H9 (cell line): ENCODE data around the gene CFAP61. TPM values are rescaled to one million over a fixed set of nuclear protein-coding genes. Genes with fewer than 3 reads are reported as not detected.

ENCODE experiments used
- DNase-seq: peaks from one replicate; pipeline ENCODE4 v3.0.0-alpha.2; 2017
- H2AFZ ChIP-seq: one replicate; pipeline ENCODE4 v1.6.1; 2013; ENCODE audit warnings: mild to moderate bottlenecking, low read length, control low read depth, moderate library complexity
- H2AK5ac ChIP-seq: 2 replicates; pipeline ENCODE4 v1.6.1; 2013; ENCODE audit warnings: low read length, control low read depth, mixed read lengths; ENCODE audit not compliant: insufficient read length
- H2BK120ac ChIP-seq: one replicate; pipeline ENCODE4 v1.6.1; 2013; ENCODE audit warnings: low read depth, mild to moderate bottlenecking, low read length, control low read depth, inconsistent platforms; ENCODE audit not compliant: poor library complexity, severe bottlenecking
- H2BK12ac ChIP-seq: 2 replicates; pipeline ENCODE4 v1.6.1; 2013; ENCODE audit warnings: low read length, control low read depth, mixed read lengths, low read depth; ENCODE audit not compliant: insufficient read length
- H2BK15ac ChIP-seq: 2 replicates; pipeline ENCODE4 v1.6.1; 2013; ENCODE audit warnings: low read depth, low read length, control low read depth
- H2BK20ac ChIP-seq: one replicate; pipeline ENCODE4 v1.6.1; 2013; ENCODE audit warnings: low read depth, mild to moderate bottlenecking, low read length, control low read depth, inconsistent platforms; ENCODE audit not compliant: poor library complexity, severe bottlenecking
- H2BK5ac ChIP-seq: 2 replicates; pipeline ENCODE4 v1.6.1; 2013; ENCODE audit warnings: low read length, control low read depth, mixed read lengths; ENCODE audit not compliant: insufficient read length
- H3K14ac ChIP-seq: 2 replicates; pipeline ENCODE4 v1.6.1; 2013; ENCODE audit warnings: low read length, control low read depth; ENCODE audit not compliant: insufficient read depth
- H3K18ac ChIP-seq: 2 replicates; pipeline ENCODE4 v1.6.1; 2013; ENCODE audit warnings: low read depth, mild to moderate bottlenecking, mixed read lengths, low read length, control low read depth; ENCODE audit not compliant: insufficient read length
- H3K23ac ChIP-seq: 2 replicates; pipeline ENCODE4 v1.6.1; 2013; ENCODE audit warnings: low read length, control low read depth, mixed read lengths, low read depth; ENCODE audit not compliant: insufficient read length
- H3K23me2 ChIP-seq: 2 replicates; pipeline ENCODE4 v1.6.1; 2013; ENCODE audit warnings: low read depth, mild to moderate bottlenecking, mixed read lengths, low read length, control low read depth; ENCODE audit not compliant: insufficient read length, poor library complexity, severe bottlenecking
- H3K27ac ChIP-seq: 2 replicates; pipeline ENCODE4 v1.5.1; 2013; ENCODE audit warnings: low read length, control low read depth, mixed read lengths, low read depth; ENCODE audit not compliant: insufficient read length
- H3K27me3 ChIP-seq: 2 replicates; pipeline ENCODE4 v1.6.1; 2013; ENCODE audit warnings: low read length, control low read depth, inconsistent platforms; ENCODE audit not compliant: insufficient read depth
- H3K4ac ChIP-seq: 2 replicates; pipeline ENCODE4 v1.6.1; 2013; ENCODE audit warnings: low read depth, mild to moderate bottlenecking, control low read depth, inconsistent platforms, low read length, moderate library complexity
- H3K4me1 ChIP-seq: 2 replicates; pipeline ENCODE4 v1.6.1; 2013; ENCODE audit warnings: low read length, control low read depth, inconsistent platforms; ENCODE audit not compliant: insufficient read depth
- H3K4me2 ChIP-seq: 2 replicates; pipeline ENCODE4 v1.6.1; 2013; ENCODE audit warnings: low read length, control low read depth, mixed read lengths; ENCODE audit not compliant: insufficient read length, insufficient read depth
- H3K56ac ChIP-seq: 2 replicates; pipeline ENCODE4 v1.6.1; 2013; ENCODE audit warnings: low read depth, mild to moderate bottlenecking, mixed read lengths, low read length, control low read depth; ENCODE audit not compliant: insufficient read length
- H3K79me1 ChIP-seq: 2 replicates; pipeline ENCODE4 v1.6.1; 2013; ENCODE audit warnings: low read depth, mild to moderate bottlenecking, moderate library complexity, low read length, control low read depth, inconsistent platforms; ENCODE audit not compliant: insufficient read depth, poor library complexity, severe bottlenecking
- H3K79me2 ChIP-seq: 2 replicates; pipeline ENCODE4 v1.6.1; 2013; ENCODE audit warnings: low read length, control low read depth, inconsistent platforms; ENCODE audit not compliant: insufficient read depth
- H3K9ac ChIP-seq: 2 replicates; pipeline ENCODE4 v1.6.1; 2013; ENCODE audit warnings: low read length, control low read depth, mixed read lengths; ENCODE audit not compliant: insufficient read length; ENCODE audit errors: extremely low read depth
- H3K9me3 ChIP-seq: one replicate; pipeline ENCODE4 v1.6.1; 2013; ENCODE audit warnings: low read depth, low read length, inconsistent platforms; ENCODE audit not compliant: control insufficient read depth
- H3T11ph ChIP-seq: one replicate; pipeline ENCODE4 v1.6.1; 2013; ENCODE audit warnings: mild to moderate bottlenecking, low read length, control low read depth, inconsistent platforms
- H4K20me1 ChIP-seq: one replicate; pipeline ENCODE4 v1.6.1; 2013; ENCODE audit not compliant: control insufficient read depth, insufficient read length, insufficient read depth
- H4K5ac ChIP-seq: 2 replicates; pipeline ENCODE4 v1.6.1; 2013; ENCODE audit warnings: low read depth, mild to moderate bottlenecking, mixed read lengths, low read length, control low read depth; ENCODE audit not compliant: insufficient read length
- H4K8ac ChIP-seq: replicated peaks from 2 replicates; pipeline ENCODE4 v1.6.1; 2013; ENCODE audit warnings: low read length, control low read depth, mixed read lengths, low read depth; ENCODE audit not compliant: insufficient read length
- H4K91ac ChIP-seq: 2 replicates; pipeline ENCODE4 v1.6.1; 2013; ENCODE audit warnings: low read depth, mild to moderate bottlenecking, moderate library complexity, mixed read lengths, low read length, control low read depth; ENCODE audit not compliant: insufficient read length
- H3K27ac Mint-ChIP-seq, 3 experiments: 2 replicates in 2 of 3; 3 replicates in 1 of 3; pipeline ENCODE4 v1.8.0; 2020 to 2021; ENCODE audit warnings: mixed read lengths in 3 of 3, mild to moderate bottlenecking in 1 of 3, moderate library complexity in 1 of 3
- H3K27me3 Mint-ChIP-seq: 2 replicates; pipeline ENCODE4 v1.8.0; 2021; ENCODE audit warnings: low read depth, mild to moderate bottlenecking, moderate library complexity, mixed read lengths
- H3K36me3 Mint-ChIP-seq, 3 experiments: 2 replicates in 2 of 3; 3 replicates in 1 of 3; pipeline ENCODE4 v1.8.0; 2020 to 2021; ENCODE audit warnings: low read depth in 3 of 3, mixed read lengths in 3 of 3; ENCODE audit not compliant: insufficient read depth in 1 of 3
- H3K4me1 Mint-ChIP-seq, 2 experiments: 2 replicates each; pipeline ENCODE4 v1.8.0; 2020; ENCODE audit warnings: mixed read lengths in 2 of 2
- H3K4me3 Mint-ChIP-seq, 2 experiments: 2 replicates in 1 of 2; 3 replicates in 1 of 2; pipeline ENCODE4 v1.8.0; 2020 to 2021; ENCODE audit warnings: mild to moderate bottlenecking in 2 of 2, mixed read lengths in 2 of 2, moderate library complexity in 1 of 2
- H3K9me3 Mint-ChIP-seq, 2 experiments: 2 replicates in 1 of 2; 3 replicates in 1 of 2; pipeline ENCODE4 v1.8.0; 2020; ENCODE audit warnings: mild to moderate bottlenecking in 2 of 2, mixed read lengths in 2 of 2, moderate library complexity in 1 of 2
- CTCF ChIP-seq: fragments of 200-600 bp; sonication (generic); conservative IDR thresholded peaks from 3 replicates; pipeline ENCODE4 v1.8.0; 2021; ENCODE audit warnings: antibody characterized with exemption, mild to moderate bottlenecking
- whole genome bisulfite sequencing: extraction: QIAGEN DNeasy Blood & Tissue Kit; methylation state at CpG from one replicate; pipeline ENCODE4 v1.1.7; 2013; ENCODE audit warnings: missing lambda C conversion rate, low lambda C conversion rate, mixed read lengths; ENCODE audit not compliant: insufficient read length; ENCODE audit errors: extremely low coverage; 5-methylcytosine and 5-hydroxymethylcytosine counted together
- total RNA-seq: library from RNA; stranded (reverse); gene quantifications from 2 replicates; pipeline ENCODE4 v1.2.1, GENCODE V29; 2021

Gene CFAP61
- total RNA-seq, 1 experiment from 2014 or later, result 0.44 TPM

GRCh38 chr20:20089018-20089417 is 36.7 kb downstream of the CFAP61 start:
- Mint-ChIP-seq H3K4me1 (peaks cover 0 to under 1% of the 10 kb centered on the region in 2 experiments; a peak in 2 of 4 replicates), H3K4me3 (no peak overlapping the region)
- no CpG with 5 or more reads among the region's 4 CpGs for WGBS

More at GRCh38 chr20:20089018-20089417, 36.7 kb downstream of the CFAP61 start:
- no peak overlapping the region for H3K23ac ChIP-seq
- no peaks in the 10 kb centered on the region for H3K9me3 ChIP-seq
- no peak overlapping the region for H4K8ac ChIP-seq
- H2BK120ac ChIP-seq, result no peak overlapping the region
- H3K9me3 Mint-ChIP-seq, result no peaks in the 10 kb centered on the region
- H3K14ac ChIP-seq, result no peak overlapping the region
- H3K27ac ChIP-seq, result no peak overlapping the region
- DNase-seq, result no peak
- no peak overlapping the region for H2BK12ac ChIP-seq
- no peak overlapping the region for H3T11ph ChIP-seq
- no peak overlapping the region for H3K56ac ChIP-seq
- no peaks in the 10 kb centered on the region for H3K36me3 Mint-ChIP-seq
- H4K91ac ChIP-seq, result no peak overlapping the region
- H2BK15ac ChIP-seq, result no peak overlapping the region
- no peak overlapping the region for H3K4ac ChIP-seq
- no peaks in the 10 kb centered on the region for H4K20me1 ChIP-seq
- TF ChIP-seq CTCF, result no peak
- H3K27me3 Mint-ChIP-seq, result no peaks in the 10 kb centered on the region; the same call in 1 of the 2 replicates
- no peak overlapping the region for H2BK5ac ChIP-seq
- H2AFZ ChIP-seq, result no peak overlapping the region
- no peaks in the 10 kb centered on the region for H3K79me1 ChIP-seq
- H3K27me3 ChIP-seq, result no peaks in the 10 kb centered on the region
- H3K79me2 ChIP-seq, result no peaks in the 10 kb centered on the region
- no peak overlapping the region for H3K9ac ChIP-seq
- no peak overlapping the region for H2AK5ac ChIP-seq
- H3K27ac Mint-ChIP-seq, result no peak overlapping the region
- H3K18ac ChIP-seq, result no peak overlapping the region
- no peaks in the 10 kb centered on the region for H3K4me1 ChIP-seq
- no peak overlapping the region for H3K4me2 ChIP-seq
- no peaks in the 10 kb centered on the region for H3K23me2 ChIP-seq
- H2BK20ac ChIP-seq, result no peak overlapping the region
- H4K5ac ChIP-seq, result no peak overlapping the region
